Measurements from ENCODE around the gene DR1. TPM values are rescaled to one million over a fixed set of nuclear protein-coding genes. Genes with fewer than 3 reads are reported as not detected.

The DR1 gene
- total and polyA plus RNA-seq, 2 of the 8 experiments (the other 6 are each of a cell fraction or from before 2014, with no cell fraction given): 13.1 to 62.3 TPM

Small RNAs within 50 kb of the gene (small RNA-seq; reads per million reads assigned to genes)
- gene RF00019 (ENCODE audit: insufficient read depth): not detected

Other genes with a start within 250 kb of the DR1 start
- gene TMED5, start 165.5 kb upstream of the DR1 start, total RNA-seq (2021; fragmentation: NEBNext Ultra II Directional; extraction: Animal tissue kit (Norgen Biotek cat#: 25700)): 32.8 and 33.1 TPM in 2 replicates
- 12.3 and 14.8 TPM in 2 replicates for gene TMED5, start 165.5 kb upstream of the DR1 start, polyA plus RNA-seq (2011; rRNA removed)
- 17.3 and 21.2 TPM in 2 replicates for gene CCDC18, start 165.2 kb upstream of the DR1 start, total RNA-seq (2021; fragmentation: NEBNext Ultra II Directional; extraction: Animal tissue kit (Norgen Biotek cat#: 25700))
- gene CCDC18, start 165.2 kb upstream of the DR1 start, polyA plus RNA-seq (2011; rRNA removed): 1.7 and 3.0 TPM in 2 replicates
- gene FNBP1L, start 102.2 kb downstream of the DR1 start, total RNA-seq (2021; fragmentation: NEBNext Ultra II Directional; extraction: Animal tissue kit (Norgen Biotek cat#: 25700)): 94.2 and 95.9 TPM in 2 replicates
- gene FNBP1L, start 102.2 kb downstream of the DR1 start, polyA plus RNA-seq (2011; rRNA removed): 25.4 and 48.9 TPM in 2 replicates